Naive B cell (primary cell): ENCODE measurements around the gene SPATA12. TPM values are rescaled to one million over a fixed set of nuclear protein-coding genes. Genes with fewer than 3 reads are reported as not detected.
A peak's percentile ranks its signal among the peaks of the same experiment; 100 is the strongest.

Source experiments
- ATAC-seq, 2 donors: fragments of 150-1000 bp; cut with Tn5 transposase; 2 replicates each; pipeline ENCODE4 v1.10.0; 2021; ENCODE audit warnings: low read depth in 2 of 2, mild to moderate bottlenecking in 2 of 2, moderate library complexity in 2 of 2
- DNase-seq: peaks from one replicate; pipeline ENCODE4 v3.0.0; 2022
- H3K27ac Mint-ChIP-seq, 6 donors: one replicate each; pipeline ENCODE4 v1.8.0; 2020 to 2022; ENCODE audit warnings: mild to moderate bottlenecking in 6 of 6, mixed read lengths in 6 of 6, moderate library complexity in 5 of 6, inconsistent platforms in 2 of 6
- H3K27me3 Mint-ChIP-seq, 3 donors: one replicate each; pipeline ENCODE4 v1.8.0; 2021 to 2022; ENCODE audit warnings: mixed read lengths in 3 of 3, mild to moderate bottlenecking in 1 of 3
- H3K36me3 Mint-ChIP-seq, 2 donors: one replicate each; pipeline ENCODE4 v1.8.0; 2020 to 2022; ENCODE audit warnings: mixed read lengths in 2 of 2, inconsistent platforms in 1 of 2, mild to moderate bottlenecking in 1 of 2
- H3K4me1 Mint-ChIP-seq, 3 donors: one replicate each; pipeline ENCODE4 v1.8.0; 2020 to 2022; ENCODE audit warnings: mixed read lengths in 3 of 3, inconsistent platforms in 1 of 3, mild to moderate bottlenecking in 1 of 3, moderate library complexity in 1 of 3
- H3K4me3 Mint-ChIP-seq, 8 donors: one replicate each; pipeline ENCODE4 v1.8.0; 2020 to 2022; ENCODE audit warnings: mild to moderate bottlenecking in 8 of 8, mixed read lengths in 8 of 8, moderate library complexity in 8 of 8, inconsistent platforms in 2 of 8
- H3K9me3 Mint-ChIP-seq, 7 donors: one replicate each; pipeline ENCODE4 v1.8.0; 2020 to 2022; ENCODE audit warnings: mixed read lengths in 7 of 7, mild to moderate bottlenecking in 5 of 7, inconsistent platforms in 2 of 7, moderate library complexity in 1 of 7
- polyA plus RNA-seq, 6 donors: library from polyadenylated mRNA; unstranded; fragments of 300-500 nt; fragmentation: Illumina TruSeq; gene quantifications; one replicate each; pipeline ENCODE4 v1.2.3, GENCODE V29; 2021; ENCODE audit warnings: low read depth in 6 of 6

The SPATA12 gene
- polyA plus RNA-seq, 6 donors from 2014 or later = not detected

DNA sequence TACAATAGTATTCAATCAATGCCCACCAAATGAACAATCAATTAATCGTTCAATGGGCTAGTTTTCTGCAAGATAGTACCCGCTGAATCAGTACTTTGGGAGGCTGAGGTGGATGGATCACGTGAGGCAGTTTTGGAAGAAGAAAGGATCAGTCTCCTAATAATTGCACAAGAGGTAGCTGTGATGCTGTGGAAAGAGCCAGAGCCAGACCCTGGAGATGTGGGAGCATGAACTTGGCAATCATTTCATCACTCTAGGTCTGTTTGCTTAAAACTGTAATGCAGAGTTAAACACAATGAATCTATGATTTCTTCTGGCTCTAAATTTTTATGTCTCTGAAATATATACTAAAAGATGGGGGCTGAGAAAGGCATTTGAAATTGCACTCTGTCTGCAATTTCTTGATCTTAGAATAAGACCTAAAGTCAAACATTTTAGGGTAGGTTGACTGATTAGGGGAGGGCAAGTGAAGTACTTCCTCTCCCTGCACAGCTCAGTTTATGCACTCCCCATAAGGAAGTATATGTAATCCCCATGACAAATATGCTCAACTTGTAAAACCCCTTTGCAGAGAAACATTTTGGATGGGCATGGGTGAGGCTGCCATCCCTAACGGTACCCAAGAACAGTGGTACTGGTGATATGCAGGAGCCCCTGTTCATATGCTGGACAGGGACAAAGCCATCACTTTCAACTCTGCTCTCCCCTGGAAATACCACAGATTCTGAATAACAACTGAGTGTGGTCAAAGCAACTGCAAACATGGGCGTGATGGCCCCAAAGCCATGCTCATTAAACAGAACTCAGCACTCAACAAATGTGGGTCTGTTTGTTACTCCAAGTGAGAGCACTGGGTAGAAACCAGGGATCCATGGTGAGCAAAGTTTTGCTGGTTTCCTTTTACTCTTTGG is 28.6 kb upstream of the SPATA12 start:
- Mint-ChIP-seq H3K27ac (no peak overlapping the region), H3K9me3 (no peaks in the 10 kb centered on the region)

DNA sequence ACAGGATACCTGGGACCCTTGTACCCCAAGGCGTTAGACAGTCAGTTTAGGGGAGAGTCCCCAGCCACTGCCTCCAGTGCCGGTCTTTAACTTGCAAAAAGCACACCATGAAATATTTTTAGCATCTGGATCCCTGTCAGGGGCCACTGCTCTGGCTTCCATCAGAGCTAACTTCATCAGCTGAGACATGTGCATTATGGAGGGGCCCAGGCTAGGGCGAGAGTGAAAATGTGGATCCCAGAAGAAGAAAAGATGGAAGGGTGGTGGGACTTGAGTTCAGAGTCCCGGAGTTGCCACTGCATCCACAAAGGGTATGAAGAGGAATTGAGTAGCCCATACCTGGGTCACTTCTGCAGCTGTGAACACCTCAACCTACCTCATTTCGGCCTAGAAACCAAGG is 23.5 kb upstream of the SPATA12 start:
- DNase-seq (no peak), ATAC-seq (no peak)
- Mint-ChIP-seq H3K27ac (no peak overlapping the region), H3K27me3 (peaks cover 5 to 24% (median 22%) of the 10 kb centered on the region in 3 donors), H3K36me3 (no peaks in the 10 kb centered on the region), H3K9me3 (no peaks in the 10 kb centered on the region), H3K4me1 (no peaks in the 10 kb centered on the region), H3K4me3 (no peak overlapping the region)

More for the DNA sequence above, 28.6 kb upstream of the SPATA12 start:
- Mint-ChIP-seq H3K4me1 (peaks cover 0 to 7% (median 0%) of the 10 kb centered on the region in 3 donors), H3K36me3 (no peaks in the 10 kb centered on the region), H3K27me3 (no peaks in the 10 kb centered on the region), H3K4me3 (no peak overlapping the region)
- no peak for DNase-seq
- peak; percentile 56 to 62 for ATAC-seq

DNA sequence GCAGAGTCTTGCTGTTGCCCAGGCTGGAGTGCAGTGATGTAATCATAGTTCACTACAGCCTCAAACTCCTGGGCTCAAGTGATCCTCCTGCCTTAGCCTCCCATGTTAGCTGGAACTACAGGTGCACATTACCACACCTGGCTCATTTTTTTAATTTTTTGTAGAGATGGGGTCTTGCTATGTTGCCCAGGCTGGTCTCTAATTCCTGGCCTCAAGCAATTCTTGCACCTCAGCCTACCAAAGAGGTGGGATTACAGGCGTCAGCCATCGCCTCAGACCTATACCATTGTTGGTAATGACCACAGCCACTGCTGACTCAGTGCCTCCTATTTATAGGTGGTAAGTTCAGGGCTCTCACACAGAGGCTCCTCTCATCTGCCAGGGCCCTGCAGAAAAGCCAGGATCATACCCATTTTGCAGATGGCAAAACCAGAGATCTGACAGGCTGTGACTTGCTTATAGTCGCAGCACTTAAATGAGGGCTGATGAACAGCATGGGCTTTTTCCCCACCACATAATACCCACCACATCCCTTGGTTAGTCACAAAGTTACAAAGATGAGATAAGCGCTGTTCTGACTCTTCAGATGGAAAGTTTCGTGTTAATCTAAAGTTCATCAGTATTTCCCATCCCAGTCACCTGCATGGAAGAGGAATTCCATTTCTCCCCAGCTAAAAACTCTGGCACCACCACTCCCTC is 21.8 kb upstream of the SPATA12 start:
- Mint-ChIP-seq H3K27ac (no peak overlapping the region), H3K9me3 (peaks cover 0 to 1% (median 0%) of the 10 kb centered on the region in 7 donors), H3K4me3 (no peak overlapping the region), H3K27me3 (peaks cover 14 to 30% (median 26%) of the 10 kb centered on the region in 3 donors), H3K36me3 (no peaks in the 10 kb centered on the region), H3K4me1 (no peaks in the 10 kb centered on the region)
- DNase-seq (no peak), ATAC-seq (no peak)

DNA sequence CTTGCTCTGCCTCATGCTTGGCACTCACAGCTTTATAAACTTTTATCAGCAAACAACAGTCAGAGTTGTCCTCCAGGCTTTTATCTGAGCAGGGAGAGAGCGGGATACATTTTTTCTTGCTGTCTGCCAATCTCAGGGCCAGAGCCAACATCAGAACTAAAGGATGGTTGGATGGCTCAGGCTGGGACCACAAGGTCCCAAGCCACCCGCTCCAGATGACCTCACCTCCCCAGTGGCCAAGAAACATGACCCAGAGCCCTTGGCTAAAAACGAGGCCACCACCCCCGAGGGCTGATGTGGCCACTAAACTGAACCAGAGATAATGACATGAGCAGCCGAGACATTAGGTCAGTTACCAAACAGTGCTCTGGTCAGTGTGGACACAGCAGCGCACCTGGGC is 18.8 kb upstream of the SPATA12 start:
- Mint-ChIP-seq H3K27me3 (peaks cover 16 to 37% (median 27%) of the 10 kb centered on the region in 3 donors), H3K36me3 (no peaks in the 10 kb centered on the region), H3K4me1 (no peaks in the 10 kb centered on the region), H3K27ac (no peak overlapping the region), H3K9me3 (peaks cover 0 to 1% (median 0%) of the 10 kb centered on the region in 7 donors), H3K4me3 (no peak overlapping the region)
- ATAC-seq (no peak), DNase-seq (no peak)

DNA sequence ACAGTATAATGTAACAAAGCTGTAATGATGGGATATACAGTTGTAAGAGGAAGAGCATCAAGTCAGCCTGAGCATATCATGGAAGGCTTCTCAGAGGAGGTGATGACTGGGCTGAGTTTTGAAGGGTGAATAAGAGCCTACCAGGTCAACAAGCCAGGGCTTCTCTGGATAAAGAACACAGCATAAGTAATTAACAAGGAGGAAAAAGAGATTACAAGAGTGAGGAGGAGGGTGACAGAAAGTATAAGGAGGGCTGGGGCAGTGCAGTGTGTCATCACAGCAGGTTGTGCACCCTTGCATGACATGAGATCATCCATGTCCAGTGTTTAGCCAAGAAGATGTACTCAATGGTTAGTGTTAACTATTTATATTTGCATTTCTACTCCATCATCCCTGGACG is 16.9 kb upstream of the SPATA12 start:
- Mint-ChIP-seq H3K36me3 (no peaks in the 10 kb centered on the region), H3K27ac (peak overlapping the region in 1 of 6 donors; percentile 65), H3K27me3 (peaks cover 16 to 50% (median 37%) of the 10 kb centered on the region in 3 donors), H3K4me3 (no peak overlapping the region), H3K4me1 (peaks cover 0 to 8% (median 1%) of the 10 kb centered on the region in 3 donors), H3K9me3 (peaks cover 0 to 1% (median 0%) of the 10 kb centered on the region in 7 donors)
- ATAC-seq (no peak), DNase-seq (no peak)

DNA sequence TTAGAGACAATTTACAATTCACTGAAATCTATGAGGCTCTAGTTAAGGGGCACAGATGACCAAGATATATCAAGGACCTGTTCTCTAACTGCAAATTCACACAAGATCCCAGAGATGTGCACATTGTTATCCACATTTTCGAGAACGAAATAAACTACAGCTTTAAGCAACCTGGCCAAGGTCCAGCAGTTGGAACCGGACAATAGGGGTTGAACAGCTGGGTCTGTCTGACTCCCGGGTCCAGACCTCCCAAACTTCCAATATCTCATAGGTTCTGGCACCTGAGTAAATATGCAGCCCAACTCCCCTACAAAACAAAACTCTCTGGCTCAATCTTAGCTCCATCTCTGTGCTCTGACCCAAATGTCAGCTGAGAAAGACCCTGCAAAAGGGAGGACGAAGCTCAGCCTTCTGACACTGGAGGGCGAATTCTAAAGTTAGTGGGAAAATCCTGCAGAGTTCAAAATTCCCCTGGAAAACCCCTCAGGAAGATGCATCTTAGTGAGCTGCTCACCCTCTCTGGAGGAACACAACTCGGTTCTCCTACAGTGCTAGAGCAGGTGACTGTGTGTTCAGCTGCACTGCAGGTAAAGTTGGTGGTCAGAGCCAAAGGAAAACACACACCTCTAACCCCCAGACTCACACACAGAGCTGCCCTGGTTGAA is 14.2 kb upstream of the SPATA12 start:
- Mint-ChIP-seq H3K4me1 (peaks cover 0 to 9% (median 1%) of the 10 kb centered on the region in 3 donors), H3K27ac (no peak overlapping the region), H3K4me3 (no peak overlapping the region)

DNA sequence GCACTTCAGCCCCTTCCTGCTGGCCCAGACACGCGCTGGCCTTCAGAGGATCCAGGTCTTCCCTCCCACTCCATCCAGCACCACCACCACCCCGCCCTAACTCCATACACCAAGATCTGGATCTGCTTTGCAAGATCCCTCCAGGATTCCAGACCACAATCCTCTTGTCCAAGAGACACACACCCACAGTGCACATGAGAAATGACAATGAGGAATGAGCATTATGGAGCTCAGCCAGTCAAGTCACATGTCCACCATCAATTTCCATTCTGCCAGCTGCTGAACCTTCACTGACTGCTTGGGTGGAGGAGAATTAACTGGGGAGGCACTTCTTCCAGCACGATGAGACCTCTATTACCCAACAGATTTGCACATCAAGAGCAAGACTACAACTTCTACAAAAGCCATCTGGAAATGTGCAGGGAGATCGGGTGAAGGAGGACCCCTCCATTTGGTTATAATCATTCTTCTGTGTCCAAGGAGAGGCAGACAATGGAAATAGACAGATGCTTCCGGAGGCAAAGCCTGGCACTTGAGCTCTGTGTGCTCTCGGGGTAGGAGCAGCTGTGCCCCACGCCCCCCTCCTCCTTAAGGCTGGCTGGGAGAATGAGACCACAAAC is 12.3 kb upstream of the SPATA12 start:
- ATAC-seq = peak in 1 of 2 donors; percentile 18
- H3K27me3 Mint-ChIP-seq = peaks cover 21 to 38% (median 37%) of the 10 kb centered on the region in 3 donors
- H3K9me3 Mint-ChIP-seq = peaks cover 0 to 1% (median 0%) of the 10 kb centered on the region in 7 donors
- no peak overlapping the region for H3K27ac Mint-ChIP-seq
- DNase-seq = no peak
- H3K4me1 Mint-ChIP-seq = peaks cover 0 to 9% (median 1%) of the 10 kb centered on the region in 3 donors
- H3K36me3 Mint-ChIP-seq = no peaks in the 10 kb centered on the region
- no peak overlapping the region for H3K4me3 Mint-ChIP-seq

More for the DNA sequence above, 14.2 kb upstream of the SPATA12 start:
- no peaks in the 10 kb centered on the region for H3K36me3 Mint-ChIP-seq
- ATAC-seq = no peak
- H3K9me3 Mint-ChIP-seq = peaks cover 0 to 1% (median 0%) of the 10 kb centered on the region in 7 donors
- no peak for DNase-seq
- H3K27me3 Mint-ChIP-seq = peaks cover 21 to 36% (median 24%) of the 10 kb centered on the region in 3 donors

DNA sequence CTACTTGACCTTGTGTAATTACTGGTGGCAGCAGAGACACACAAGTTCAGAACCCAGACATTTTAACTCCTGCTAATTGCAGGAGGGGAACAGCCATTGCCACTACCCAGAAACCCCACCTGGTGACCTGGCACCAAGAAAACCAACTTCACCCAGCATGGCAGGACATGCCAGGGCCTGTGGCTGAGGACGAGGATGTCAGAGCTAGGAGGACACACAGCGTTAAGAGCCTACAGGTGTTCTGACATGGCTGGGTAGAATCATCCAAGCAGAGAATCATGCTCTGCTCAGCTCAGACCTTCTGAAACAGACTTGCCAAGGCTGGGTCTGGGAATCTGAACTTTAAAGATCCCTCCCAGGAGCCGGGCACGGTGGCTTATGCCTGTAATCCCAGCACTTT is 11.7 kb upstream of the SPATA12 start:
- no peak overlapping the region for H3K4me3 Mint-ChIP-seq
- no peaks in the 10 kb centered on the region for H3K9me3 Mint-ChIP-seq
- ATAC-seq (peak; percentile 34 to 37), DNase-seq (no peak)
- H3K27ac Mint-ChIP-seq = no peak overlapping the region
- no peaks in the 10 kb centered on the region for H3K36me3 Mint-ChIP-seq
- H3K27me3 Mint-ChIP-seq = peaks cover 21 to 38% (median 37%) of the 10 kb centered on the region in 3 donors
- peaks cover 0 to 9% (median 1%) of the 10 kb centered on the region in 3 donors for H3K4me1 Mint-ChIP-seq

DNA sequence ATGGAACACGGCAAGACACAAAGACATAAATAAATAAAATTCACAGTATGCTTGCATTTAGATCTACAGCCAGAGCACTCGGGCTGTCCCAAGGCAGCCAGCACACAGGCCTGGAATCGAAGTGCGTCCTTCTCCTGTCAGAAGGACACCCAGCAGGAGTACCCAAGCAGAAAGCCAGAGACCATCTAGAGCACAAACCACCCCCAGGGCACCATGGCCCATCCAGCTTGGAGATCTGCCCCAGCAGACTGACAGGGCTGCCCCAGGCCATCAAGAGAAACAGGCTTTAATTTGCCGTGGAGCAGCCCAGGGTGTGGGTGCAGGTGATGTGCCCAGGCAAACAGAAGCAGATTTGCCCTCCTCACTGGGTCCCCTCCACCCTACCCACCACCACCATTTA is 7.8 kb upstream of the SPATA12 start:
- Mint-ChIP-seq H3K27me3 (peaks cover 40 to 53% (median 44%) of the 10 kb centered on the region in 3 donors), H3K9me3 (peaks cover 0 to 3% (median 0%) of the 10 kb centered on the region in 7 donors), H3K4me1 (peaks cover 0 to 9% (median 1%) of the 10 kb centered on the region in 3 donors), H3K4me3 (no peak overlapping the region), H3K36me3 (no peaks in the 10 kb centered on the region), H3K27ac (no peak overlapping the region)
- DNase-seq (no peak), ATAC-seq (no peak)

DNA sequence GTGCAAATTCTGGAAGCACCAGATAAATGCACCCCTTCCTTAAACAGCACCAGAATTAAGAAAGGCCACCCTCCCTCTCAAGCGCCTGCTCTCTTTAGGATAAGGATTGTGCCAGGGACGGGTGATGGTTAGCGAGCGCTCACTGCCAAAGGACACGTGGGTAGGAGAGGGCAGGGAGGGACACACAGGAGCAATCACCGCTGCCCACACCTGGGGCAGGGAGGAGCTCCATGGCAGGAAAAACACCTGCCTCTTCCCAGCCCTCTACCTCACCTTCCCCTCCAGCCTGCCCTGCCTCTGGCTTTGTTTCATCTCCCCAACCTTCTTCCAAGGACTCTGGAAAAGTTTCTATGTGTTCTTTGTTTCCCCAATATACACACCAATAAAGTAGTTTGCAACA is 7.3 kb upstream of the SPATA12 start:
- Mint-ChIP-seq H3K36me3 (no peaks in the 10 kb centered on the region), H3K9me3 (peaks cover 0 to 3% (median 0%) of the 10 kb centered on the region in 7 donors), H3K27me3 (peaks cover 36 to 55% (median 46%) of the 10 kb centered on the region in 3 donors), H3K27ac (no peak overlapping the region), H3K4me1 (peaks cover 0 to 6% (median 0%) of the 10 kb centered on the region in 3 donors), H3K4me3 (no peak overlapping the region)
- DNase-seq (no peak), ATAC-seq (no peak)

DNA sequence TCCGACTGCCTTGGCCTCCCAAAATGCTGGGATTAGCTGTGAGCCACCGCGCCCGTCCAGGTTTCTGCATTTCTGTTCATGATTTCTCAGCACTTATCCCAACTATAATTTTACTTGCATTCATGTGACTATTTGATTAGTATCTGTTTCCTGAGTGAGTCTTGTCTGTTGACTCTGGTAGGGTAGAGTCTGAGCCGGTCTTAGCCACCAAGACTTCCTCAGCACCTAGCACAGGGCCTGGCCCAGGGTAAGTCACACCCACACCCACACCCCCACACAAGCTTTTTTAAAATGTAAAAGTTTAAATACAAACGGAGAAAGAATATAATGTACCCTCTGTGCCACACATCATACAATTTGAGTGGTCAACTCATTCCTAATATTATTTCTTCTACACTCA is 3.1 kb upstream of the SPATA12 start:
- no peak for DNase-seq
- peaks cover 0 to 3% (median 0%) of the 10 kb centered on the region in 7 donors for H3K9me3 Mint-ChIP-seq
- peak overlapping the region in 1 of 6 donors; percentile 15 for H3K27ac Mint-ChIP-seq
- H3K27me3 Mint-ChIP-seq = peaks cover 39 to 60% (median 42%) of the 10 kb centered on the region in 3 donors
- ATAC-seq = no peak
- H3K4me3 Mint-ChIP-seq = no peak overlapping the region
- no peaks in the 10 kb centered on the region for H3K36me3 Mint-ChIP-seq
- H3K4me1 Mint-ChIP-seq = no peaks in the 10 kb centered on the region

DNA sequence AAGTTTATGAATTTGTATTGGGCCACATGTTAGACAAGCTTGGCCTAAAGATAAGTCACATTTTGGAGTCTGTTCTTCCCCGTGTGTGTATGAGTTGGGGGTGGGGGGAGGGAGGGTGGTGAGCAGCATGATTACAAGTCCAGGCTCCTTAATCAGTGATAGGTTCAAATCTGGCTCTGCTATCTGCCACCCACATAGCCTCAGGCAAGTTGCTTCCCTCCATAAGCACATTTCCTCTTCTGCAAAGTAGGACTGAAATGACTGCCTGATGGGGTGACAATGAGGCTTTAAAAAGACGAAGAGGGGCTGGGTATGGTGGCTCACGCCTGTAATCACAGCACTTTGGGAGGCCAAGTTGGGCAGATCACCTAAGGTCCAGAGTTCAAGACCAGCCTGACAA is 1.1 kb upstream of the SPATA12 start:
- peaks cover 45 to 65% (median 50%) of the 10 kb centered on the region in 3 donors for H3K27me3 Mint-ChIP-seq
- ATAC-seq (peak in 1 of 2 donors; percentile 13), DNase-seq (no peak)
- no peak overlapping the region for H3K27ac Mint-ChIP-seq
- H3K9me3 Mint-ChIP-seq = peaks cover 0 to 6% (median 3%) of the 10 kb centered on the region in 7 donors
- H3K4me1 Mint-ChIP-seq = peaks cover 0 to 9% (median 3%) of the 10 kb centered on the region in 3 donors
- H3K36me3 Mint-ChIP-seq = peaks cover 4 to 13% of the 10 kb centered on the region in 2 donors
- H3K4me3 Mint-ChIP-seq = no peak overlapping the region
